NCI-H446 treated with DMSO at 0.1 percent for 48 hours (cell line): Measurements from ENCODE around the gene MOB3C.

ENCODE experiments used
- DNase-seq: peaks from one replicate; lab custom pipeline; 2025; lab: John Stamatoyannopoulos, UW

The MOB3C gene

DNA sequence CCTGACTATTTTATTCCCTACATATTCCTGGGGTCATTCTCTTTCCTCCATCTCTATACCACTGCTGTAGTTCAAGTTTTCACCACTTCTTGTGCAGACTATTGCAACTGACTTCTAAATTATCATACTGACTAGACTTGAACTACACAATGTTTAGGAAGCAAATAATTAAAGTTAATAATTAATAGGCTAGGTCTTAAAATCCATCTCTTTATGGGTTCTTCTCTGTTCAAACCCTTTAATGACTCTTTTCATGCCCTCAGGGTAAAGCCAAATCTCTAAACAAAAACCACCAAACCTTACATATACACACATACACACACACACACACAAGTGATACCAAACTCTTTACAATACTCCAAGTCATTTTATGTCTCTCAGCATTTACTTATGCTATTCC is 22.3 kb upstream of the MOB3C start:
- no peak for DNase-seq

DNA sequence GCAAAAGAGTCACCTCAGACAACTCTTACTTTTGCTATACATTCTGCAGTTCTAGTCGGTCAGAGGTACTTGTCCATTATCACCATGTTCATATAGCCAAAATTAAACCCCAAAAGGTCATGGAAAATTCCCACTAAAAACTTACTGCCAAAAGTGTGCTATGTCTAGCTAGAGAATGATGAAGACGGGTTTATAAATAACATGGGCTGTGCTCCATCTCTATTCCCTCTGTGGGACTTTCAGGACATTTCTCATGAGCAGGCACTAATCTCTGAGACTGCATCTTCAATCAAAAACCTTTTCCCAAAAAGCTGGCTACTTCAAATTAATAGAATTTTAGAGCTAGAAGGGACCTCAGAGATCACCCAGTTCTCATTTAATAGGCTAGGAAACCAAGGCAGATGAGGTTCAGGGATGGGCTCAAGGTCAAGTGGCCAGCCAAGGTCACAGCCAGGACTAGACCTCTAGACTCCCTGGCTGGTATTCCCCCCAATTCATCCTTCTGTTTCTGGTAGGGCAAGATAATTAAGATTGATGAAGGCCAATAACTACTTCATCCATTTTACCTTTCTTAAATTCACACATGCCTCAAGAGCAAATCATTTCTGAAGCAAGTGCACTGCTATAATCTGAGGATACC is 21.0 kb upstream of the MOB3C start:
- no peak for DNase-seq

DNA sequence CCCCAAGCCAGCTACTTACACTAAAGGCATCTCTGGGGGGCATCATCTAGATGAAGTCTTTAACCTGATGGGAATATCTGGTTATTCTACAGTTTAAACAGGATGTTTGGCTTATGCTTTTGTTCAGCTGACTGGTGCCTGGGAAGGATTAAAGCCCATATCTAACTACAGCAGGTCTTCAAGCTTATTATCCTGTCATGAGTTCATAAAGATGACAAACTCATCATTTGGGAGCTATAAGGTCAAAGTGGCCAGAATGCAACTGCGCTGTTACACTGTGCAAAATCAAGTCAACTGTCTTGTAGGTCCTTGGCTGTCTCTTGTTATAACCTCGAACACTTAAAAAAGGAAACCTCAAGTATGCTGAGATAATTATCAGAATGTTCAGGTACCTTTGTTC is 18.6 kb upstream of the MOB3C start:
- DNase-seq = no peak

DNA sequence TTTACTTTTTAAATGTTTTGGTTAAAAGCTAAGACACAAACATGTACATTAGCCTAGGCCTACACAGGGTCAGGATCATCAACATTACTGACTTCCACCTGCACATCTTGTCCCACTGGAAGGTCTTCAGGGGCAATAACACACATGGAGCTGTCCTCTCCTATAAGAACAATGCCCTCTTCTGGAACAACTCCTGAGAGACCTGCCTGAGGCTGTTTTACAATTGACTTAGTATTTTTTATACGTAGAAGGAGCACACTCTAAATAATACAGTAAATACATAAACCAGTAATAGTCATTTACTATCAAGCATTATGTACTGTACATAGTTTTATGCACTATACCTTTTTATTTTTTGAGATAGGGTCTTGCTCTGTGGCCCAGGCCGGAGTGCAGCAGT is 14.1 kb upstream of the MOB3C start:
- DNase-seq = no peak

DNA sequence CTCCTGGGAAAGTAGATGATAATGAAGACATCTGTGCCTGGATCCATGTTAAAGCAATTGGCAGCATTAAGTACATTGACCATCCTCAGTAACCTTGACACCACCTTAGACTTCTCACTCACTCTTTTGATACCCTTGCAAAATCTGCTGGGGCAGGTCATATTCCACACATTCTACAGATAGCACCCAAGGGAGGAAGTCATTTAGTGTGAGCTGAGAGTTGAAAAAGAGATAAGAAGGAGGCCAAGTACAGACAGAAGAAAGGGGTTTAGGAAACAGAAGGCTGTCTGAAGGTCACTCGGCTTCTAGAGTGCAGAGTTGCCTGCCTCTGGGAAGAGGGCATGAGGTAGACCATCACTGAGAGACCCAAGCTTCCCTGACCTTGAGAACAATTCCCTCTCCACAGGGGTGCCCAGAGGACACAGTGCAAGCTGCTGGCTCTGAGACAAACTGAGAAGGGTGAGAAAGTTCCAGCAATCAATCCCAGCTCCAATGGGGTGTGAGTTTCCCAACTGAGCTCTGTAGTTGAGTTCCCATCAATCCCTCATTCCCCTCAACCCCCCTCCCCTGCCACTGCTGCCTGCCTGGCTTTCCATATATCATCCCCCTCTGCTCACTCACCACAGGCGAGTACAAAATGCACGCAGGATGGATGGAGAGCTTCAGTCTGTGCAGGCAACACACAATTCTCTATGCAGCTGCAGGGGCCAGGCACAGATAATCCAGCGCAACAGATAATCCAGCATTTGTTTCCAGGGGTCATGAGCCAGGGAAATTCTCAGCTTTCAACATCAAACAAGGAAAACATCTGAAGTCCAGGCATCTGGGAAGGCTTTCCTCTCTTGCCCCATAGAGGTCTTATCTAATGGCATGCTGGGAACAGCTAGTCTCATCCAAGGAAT is 7.4 kb upstream of the MOB3C start:
- DNase-seq = no peak

DNA sequence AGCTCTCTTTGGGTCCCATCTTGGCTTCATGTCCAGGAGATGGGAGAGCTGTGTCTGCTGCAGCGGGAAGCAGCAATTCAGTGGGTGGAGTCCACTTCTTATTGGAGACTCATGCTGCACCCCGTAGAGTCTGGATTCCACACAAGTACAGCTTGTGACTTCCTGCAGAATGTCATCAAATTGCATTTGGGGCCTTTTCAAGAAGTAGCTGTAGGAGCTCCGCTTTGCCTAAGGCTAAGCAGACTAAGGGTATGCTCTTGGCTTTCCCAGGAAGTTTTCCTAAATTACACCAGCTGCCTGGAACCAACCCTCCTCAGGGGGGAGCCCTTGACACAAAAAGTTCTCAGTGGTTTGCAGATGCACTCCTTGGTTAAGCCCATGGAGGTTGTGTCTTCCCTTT is 5.7 kb upstream of the MOB3C start:
- peak; percentile 22 for DNase-seq

DNA sequence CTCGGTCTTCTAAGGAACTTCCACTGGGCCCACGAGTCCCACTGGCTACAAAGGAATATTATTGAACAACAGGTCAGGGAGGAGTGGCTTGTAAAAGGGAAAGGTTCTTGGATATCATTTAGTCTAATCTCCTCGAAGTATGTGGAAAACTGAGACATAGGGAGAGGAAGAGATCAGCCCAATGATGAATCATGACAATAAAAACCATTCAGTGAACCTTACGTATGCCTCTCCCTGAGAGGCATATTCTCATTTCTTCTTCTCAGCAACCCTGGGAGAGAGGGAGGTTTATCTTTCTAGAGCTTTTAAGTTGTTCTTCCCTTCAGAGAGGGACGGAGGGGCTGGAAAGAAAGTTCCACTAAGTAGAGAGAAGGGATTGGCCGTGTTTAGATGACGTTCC is 5.3 kb upstream of the MOB3C start:
- no peak for DNase-seq

DNA sequence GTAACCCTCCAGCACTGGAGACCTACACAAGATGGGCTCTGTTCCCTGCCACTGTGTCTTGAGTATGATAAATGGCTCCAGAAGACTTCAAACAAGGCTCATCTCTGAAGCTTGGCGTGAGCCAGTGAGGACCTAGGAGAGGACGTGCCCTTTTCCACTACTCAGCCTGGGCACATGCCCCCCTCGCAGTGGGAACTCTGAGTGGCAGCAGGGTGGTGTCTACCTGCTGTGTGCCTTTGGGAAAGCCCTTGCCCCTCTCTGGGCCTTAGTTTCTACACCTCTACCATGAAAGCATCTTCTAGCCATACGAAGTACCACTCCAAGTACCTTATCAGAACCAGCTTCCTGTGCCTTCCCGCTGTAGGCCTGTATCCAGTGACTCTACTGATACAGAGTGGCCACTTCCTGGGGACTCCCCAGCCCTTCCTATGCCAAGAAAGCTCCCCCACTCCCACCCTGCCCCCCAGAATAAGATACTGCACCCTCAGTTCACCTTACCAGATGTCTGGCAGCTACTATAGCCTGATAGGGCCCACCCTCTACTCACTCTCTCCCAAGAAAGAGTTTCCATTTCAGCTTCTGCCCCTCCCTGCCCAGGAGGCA is 3.1 kb upstream of the MOB3C start:
- no peak for DNase-seq

DNA sequence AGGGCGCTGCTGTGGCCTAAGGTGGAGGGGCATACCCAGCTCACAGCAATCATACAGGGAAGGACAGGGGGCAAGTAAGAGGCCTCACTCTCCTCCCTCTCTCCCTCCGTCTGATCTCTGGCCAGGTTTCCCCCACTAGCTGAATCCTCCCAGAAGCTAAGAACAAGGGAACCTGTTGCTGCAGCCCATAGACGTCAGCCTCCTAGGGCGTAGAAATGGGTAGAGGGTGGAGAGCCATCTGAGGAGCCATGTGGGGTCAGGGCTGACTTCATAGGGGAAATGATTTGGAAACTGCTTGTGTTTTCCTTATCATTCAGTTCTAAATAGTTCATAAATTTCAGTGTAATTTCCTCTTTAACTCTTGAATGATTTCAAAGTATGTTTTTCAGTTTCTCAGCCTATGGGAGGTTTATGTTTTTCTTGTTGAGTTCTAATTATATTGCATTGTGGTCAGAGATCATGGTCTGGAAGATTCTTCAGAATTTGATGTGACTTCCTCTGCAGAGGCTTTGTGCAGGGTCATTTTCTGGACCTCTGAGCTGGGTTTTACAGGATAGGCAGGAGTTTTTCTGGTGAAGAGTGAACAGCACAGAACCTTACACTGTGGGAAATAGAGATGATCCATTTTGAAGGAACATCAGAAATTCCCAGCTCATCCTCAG is 2.3 kb upstream of the MOB3C start:
- DNase-seq = no peak

DNA sequence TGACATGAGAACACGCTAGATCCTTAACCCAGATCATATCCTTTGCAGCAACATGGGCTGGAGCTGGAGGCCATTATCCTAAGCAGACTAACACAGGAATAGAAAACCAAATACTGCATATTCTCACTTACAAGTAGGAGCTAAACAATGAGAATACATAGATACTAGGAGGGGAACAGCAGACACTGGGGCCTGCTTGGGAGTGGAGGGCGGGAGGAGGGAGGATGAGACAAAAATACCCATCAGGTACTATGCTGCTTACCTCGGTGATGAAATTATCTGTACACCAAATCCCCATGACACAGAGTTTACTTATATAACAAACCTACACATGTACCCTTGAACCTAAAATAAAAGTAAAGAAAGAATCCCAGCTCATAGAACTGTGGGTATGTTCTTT is 1.2 kb upstream of the MOB3C start:
- no peak for DNase-seq

DNA sequence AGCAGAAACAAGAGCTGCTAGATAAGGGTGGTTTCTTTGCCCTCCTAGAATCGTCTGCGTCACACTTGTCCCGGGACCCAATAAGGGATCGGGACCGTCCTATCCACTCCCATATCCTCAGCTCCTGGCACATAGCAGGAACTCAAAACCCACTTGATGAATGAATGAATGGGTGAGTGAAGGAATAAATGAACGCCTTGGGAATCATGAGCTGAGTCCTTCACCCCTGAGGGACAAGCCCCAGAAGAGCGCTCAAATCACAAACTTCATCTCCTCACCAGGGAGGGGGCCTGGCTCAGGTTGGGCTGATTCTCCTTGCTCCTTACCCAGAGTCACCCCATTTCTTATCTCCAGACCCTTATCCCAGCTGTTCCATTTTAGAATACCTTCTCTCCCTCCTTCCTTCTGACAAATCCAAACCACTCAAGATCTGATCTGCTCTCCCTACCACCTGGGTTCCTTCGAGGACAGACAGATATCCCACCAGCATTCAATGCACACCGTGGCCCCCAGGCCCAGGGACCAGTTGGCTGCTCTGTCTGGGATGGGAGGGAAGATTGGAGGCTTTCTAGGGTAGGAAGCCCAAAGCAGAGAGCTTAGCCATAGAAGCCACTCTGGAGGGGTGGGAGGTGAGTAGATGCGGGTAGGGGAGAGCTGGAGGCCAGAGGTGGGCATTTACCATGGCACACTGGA is 643 bp upstream of the MOB3C start:
- DNase-seq = no peak

DNA sequence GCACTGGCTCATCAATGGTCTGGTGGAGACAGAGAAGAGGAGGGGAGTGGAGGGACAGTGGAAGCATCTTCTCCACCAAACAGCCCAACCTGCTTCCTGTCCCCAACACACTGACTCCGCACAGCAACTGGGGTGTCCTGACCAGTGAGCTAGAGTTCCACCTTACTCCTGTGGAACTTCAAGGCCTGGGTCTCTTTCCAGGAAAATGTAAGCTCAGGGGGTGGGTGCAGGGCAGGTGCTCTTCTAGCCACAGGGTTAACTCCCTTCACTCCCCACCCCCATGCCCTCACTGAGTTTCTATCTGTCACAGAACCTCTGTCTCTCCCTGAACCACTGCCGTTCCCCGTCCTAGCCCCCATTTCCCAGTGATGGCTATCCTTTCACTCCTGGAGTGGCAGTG is 876 bp downstream of the MOB3C start:
- DNase-seq = no peak

DNA sequence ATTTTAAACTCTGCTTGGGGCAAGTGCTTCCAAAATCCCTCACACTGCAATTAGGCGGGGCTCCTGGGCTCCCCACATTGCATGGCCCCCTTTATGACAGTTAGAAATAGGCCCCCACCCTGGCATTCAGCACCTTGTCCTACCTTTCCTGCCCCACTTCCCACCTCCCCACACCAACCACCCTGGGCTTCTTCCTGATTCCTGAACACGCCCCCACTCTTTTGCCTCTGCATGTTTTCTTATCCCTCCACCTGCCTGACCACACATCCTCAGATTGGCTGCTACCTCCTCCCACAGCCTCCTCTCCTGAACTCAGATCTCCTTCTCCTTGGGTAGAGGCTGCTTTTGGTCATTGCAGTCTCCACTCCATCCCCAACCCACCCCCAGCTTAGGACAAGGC is 1.5 kb downstream of the MOB3C start:
- DNase-seq = no peak

DNA sequence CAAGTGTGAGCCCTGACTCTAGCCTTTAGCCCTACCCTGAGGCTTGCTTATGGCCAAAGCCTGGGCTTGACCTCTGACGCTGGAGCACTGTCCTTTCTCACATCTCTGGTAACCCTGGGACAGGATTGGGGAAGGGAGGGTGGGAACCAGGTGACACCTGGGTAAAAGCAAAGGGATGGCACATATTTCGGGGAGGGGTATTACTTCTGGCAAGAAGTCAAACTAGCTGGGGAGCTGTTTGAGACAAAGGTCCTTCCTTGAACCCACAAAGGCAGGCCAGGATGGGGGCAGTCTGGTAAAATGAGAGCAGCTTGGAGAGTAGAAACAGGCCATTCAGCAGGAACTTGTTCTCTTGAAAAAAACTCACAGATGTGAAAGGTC is 2.0 kb downstream of the MOB3C start:
- DNase-seq = no peak

DNA sequence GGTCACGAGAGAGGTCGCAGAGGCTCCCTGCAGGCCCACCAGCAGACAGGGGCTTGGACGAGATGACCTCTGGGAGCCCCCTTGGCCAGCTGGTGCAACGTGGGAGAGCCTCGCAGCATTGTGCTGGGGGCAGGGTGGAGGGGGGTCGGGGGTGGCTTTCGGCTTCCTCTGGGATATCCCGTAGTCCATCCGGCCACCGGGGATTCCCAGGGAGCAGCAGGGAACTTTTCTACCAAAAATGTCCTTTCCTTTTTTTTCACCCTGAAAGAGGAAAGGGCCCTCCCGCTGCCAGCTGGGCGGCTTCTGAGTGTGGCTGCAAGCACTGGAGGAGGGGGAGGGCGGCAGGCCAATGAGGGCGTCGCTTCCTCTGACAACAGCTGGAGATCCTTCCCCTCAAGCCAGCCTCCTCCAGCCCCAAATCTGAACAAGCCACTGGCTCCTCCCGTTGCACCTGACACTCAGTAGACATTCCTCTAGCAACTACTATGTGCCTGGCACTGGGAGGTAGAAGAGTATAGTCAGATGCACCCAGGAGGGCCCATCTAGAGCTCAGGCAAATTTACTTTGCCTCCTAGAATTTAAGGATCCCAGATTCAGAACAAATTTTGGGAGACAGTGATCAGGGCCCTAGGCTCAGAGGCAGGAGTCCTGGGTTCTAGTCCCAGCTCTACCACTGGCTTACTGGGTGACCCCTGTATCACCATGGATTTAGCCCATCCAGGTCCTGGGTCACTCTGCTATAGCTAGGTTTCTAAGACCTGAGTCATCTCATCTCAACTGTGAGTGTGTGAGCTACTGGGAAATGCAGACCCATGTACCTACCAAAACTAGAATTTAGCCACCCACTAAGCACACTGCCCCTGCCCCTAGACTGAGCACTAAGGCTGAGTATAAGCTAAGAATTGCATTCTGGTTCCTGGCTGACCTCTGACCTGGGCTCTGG is 2.7 kb downstream of the MOB3C start:
- DNase-seq = peak; percentile 62

DNA sequence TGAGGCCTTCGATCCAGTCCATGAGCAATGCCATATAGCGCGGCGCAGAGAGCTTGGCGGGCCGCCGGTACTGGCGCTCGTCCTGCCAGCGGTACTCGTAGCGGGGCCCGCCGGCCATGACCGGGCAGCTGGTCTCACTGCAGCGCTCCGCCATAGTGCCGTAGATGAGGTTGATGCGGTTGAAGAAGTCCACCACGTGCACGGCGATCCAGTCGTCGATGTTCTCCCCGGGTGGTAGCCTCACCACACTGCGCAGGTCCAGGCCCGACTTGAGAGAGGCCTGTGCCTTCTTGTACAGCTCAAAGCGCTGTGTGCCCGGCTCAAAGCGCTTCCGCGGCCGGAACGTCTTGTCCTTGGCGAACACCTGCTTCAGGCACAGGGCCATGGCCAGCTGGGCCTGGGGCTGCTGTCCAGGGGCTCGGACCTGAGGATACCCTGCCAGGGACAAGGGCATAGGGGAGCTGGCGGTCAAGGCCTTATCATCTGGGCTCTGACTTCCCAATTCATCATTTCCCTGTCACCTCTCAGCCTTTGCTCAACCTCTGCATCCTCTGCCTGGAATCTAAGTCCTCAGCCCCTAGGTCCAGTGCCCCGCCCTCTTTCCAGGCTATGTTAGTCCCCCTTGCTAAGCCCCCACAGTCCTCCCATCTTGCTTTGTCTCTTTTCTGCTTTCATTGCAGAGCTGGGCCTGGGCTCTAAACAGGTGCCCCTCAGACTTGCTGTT is 3.5 kb downstream of the MOB3C start:
- no peak for DNase-seq

DNA sequence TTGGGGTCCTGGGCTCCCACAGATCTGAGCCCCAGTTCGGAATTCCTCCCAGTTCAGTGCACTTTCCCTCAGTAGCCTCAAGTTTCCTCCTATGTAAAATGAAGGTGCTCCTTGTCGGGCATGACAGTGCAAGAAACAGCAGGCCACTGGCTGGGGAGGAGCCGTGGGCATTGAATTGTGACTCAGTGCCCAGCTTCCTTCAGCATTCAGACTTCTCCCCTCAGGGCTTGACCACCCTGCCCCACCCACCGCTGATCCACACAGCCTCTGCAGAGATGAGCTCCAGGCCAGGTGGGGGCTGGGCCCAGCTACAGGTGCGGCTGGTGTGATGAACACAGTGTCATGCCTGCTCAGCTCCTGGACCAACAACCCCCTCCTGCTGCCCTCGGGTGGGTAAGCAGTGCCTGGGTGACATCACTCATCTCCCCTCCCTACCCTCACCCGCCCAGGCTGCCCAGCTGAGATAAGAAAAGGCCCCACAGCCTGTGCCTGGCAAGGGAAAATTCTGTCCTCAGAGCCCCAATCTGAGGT is 4.9 kb downstream of the MOB3C start:
- DNase-seq = no peak

DNA sequence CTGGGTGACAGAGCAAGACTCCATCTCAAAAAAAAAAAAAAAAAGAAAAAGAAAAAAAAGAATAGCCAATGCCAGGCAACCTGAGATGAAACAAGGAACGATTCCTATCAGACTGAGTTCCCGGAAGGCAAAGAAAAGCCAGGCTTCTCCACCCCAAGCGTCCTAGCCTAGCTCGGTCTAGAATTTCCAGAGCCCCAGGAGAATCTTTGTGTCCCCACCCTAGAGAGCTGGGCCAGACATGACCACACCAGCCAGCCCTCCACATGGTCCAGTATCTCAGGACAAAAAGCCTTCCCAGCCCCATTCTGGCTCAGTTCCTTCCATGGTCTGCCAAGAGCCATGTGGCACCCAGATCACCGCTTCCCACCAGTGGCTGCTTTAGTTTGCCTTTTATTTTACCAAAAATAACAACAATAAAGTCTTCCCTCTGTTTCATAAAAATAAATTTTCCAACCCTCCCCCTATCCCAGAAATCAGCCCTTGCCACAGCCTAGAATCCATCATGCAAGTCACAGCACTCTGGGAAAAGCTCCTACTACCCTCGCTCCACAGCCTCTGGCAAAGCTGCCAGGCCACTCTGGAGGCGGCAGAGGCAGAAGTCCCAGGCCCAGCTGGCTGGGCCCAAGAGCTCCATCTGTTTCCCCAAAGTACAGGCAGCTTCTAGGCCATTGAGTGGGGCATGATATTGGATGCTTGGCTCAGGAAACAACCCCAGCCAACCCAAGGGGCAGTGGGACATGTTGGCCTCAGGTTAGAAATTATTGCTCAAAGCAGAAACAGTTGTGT is 9.1 kb downstream of the MOB3C start:
- DNase-seq = peak; percentile 94

DNA sequence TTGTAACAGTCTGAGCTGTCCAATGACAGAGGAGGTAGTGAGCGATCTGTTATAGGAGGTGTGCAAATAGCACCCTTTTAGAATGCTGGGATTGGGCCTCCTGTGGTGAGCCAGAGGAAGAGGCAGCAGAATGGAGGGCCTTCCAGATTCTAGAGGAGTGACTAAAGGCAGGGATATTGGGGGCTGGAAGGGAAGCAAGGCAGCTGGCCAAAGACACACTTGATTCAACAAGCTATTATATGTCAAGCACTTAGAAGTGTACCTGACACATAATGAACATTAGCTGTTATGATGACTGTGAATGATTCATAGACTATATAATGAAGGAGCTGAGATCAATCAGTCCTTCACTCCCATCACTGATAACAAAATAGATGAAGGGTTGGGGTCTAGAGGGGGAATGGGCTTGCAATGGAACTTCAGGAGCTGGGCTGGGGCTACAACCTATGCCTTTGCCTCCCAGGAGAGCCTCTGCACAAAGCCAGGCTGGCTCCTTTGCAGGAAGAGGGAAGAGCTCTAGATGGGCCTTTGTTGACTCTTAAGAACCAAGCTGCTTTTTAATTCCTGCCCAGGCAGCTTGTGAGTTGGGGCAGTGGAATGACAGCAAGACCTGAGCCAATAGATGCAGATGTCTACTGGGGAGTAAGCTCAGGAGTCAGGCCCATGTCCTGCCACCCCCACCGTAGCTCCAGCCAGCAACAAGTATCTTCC is 10.2 kb downstream of the MOB3C start:
- DNase-seq = peak; percentile 89
